H54 (cell line): ENCODE measurements around the gene DPYSL3.

Source experiments
- DNase-seq: peaks from one replicate; pipeline ENCODE4 v3.0.0; 2011; ENCODE audit warnings: low spot score, mixed read lengths; ENCODE audit not compliant: insufficient read length
- FAIRE-seq: peaks from 3 replicates; lab custom pipeline; 2011; peaks lifted over from hg19 to GRCh38; lab: Jason Lieb, UNC
- POLR2A ChIP-seq: IDR thresholded peaks from 2 replicates; pipeline ENCODE4 v1.6.1; 2011; ENCODE audit warnings: low read depth, mild to moderate bottlenecking, low read length

The DPYSL3 gene

GRCh38 chr5:147406636-147407035 is 103.2 kb downstream of the DPYSL3 start:
- no peak for FAIRE-seq
- DNase-seq: no peak

GRCh38 chr5:147404706-147405105 is 105.2 kb downstream of the DPYSL3 start:
- TF ChIP-seq POLR2A: no peak
- no peak for FAIRE-seq
- DNase-seq: no peak

More at GRCh38 chr5:147406636-147407035, 103.2 kb downstream of the DPYSL3 start:
- no peak for TF ChIP-seq POLR2A

- DNase-seq (peak; percentile 76), FAIRE-seq (peak; percentile 79)
- no peak for TF ChIP-seq POLR2A
These were observed 105.9 kb downstream of the DPYSL3 start for GRCh38 chr5:147403651-147404640.

DNA sequence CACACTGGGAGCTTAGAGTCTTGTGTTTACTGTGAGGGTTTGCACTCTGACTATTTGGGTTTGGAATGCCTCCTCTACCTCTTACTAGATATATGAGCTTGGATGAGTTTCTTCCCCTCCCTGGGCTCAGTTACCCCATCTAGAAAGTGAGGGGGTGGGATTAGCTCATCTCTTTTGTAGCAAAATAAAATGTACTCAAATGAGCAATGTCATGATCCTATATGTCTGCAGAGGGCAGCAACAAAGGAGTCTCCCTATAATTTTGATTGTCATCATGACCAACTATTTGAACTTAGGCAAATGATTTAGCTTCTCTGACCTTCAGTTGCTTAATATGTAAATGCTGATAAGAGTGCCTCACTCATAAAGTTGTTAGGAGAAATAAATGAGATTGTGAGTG is 109.0 kb downstream of the DPYSL3 start:
- no peak for DNase-seq
- no peak for FAIRE-seq
- TF ChIP-seq POLR2A: no peak

- TF ChIP-seq POLR2A: no peak
- FAIRE-seq: no peak
These were observed 109.6 kb downstream of the DPYSL3 start for GRCh38 chr5:147400126-147400809.

GRCh38 chr5:147398860-147399259 is 111.0 kb downstream of the DPYSL3 start:
- no peak for FAIRE-seq
- no peak for DNase-seq
- no peak for TF ChIP-seq POLR2A

More at GRCh38 chr5:147400126-147400809, 109.6 kb downstream of the DPYSL3 start:
- DNase-seq: no peak

- no peak for DNase-seq
These were observed 112.3 kb downstream of the DPYSL3 start for GRCh38 chr5:147397616-147398015.

GRCh38 chr5:147396070-147396823 is 113.6 kb downstream of the DPYSL3 start:
- DNase-seq: no peak
- no peak for FAIRE-seq
- TF ChIP-seq POLR2A: no peak

More at GRCh38 chr5:147397616-147398015, 112.3 kb downstream of the DPYSL3 start:
- no peak for TF ChIP-seq POLR2A
- FAIRE-seq: no peak

- TF ChIP-seq POLR2A: no peak
- FAIRE-seq: no peak
- DNase-seq: no peak
These were observed 115.8 kb downstream of the DPYSL3 start for GRCh38 chr5:147393874-147394672.

GRCh38 chr5:147391781-147392180 is 118.1 kb downstream of the DPYSL3 start:
- peak; percentile 54 for DNase-seq
- no peak for TF ChIP-seq POLR2A
- peak; percentile 38 for FAIRE-seq

DNA sequence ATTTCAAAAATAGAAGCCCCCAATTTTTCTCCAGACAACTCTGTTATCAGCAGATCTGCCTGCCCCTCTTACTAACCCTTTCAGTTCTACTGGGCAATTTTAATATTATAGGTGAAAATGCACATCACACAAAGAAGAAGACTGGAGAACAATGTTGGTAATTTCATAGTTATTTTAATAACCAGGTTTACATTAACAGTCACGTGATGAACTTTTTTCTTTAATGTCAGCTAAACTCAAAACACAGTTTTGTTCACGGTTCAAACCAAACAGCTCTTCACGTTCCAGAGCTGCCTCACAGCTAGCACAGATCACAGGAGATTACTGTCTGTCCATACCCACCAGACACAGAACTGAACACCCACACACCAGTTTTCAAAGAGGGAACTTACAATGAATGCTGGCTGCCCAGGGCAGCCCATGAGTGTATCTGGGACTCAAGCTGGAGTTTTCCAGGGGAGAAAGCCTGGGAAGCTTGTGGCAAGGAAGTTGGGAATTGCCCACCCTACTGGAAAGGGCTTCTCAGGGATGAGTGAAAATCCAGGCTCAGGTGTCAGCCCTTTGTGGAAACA is 119.1 kb downstream of the DPYSL3 start:
- DNase-seq: no peak
- FAIRE-seq: no peak
- no peak for TF ChIP-seq POLR2A

DNA sequence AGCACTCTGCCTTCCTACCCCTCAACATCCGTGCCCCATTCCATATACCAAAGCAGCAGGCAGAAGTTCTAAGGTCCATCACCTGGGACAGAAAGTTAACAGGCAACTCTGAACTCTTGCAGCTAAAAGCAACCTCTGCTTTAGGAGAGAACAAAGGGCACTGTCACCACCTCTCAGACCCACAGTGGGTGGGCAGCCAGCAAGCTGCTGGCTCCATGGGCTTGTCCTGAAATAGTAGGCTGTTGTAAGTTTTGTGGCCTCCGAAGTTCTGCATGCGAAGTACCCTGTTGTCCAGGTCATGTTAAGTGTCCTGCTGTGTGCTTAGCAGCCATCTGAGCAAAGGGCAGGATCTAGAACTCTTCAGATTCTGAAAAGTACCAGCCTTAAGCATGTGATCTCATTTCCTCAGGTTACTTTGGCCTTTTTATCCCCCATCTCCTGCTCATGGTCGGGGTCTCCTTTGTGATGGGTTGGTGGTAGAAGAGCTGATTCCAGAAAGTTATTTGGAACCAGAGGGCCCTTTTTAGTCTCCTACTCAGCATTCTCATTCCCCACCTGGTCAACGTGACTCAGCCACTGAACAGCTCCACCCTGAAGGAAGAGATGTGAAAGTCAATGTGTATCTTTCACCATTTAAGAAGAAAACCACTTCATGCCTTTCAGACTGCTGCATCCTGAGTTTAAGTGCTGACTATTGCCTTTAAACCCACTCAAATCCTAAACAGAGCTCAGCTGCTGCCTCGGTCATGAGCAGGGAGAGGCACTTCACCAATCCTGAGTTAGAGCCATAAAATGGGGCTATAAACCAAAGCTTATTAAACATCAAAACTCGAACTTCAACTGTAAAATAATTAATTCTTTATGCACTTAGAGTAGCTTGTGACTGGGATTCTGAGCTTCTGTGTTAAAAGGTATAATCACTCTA is 121.4 kb downstream of the DPYSL3 start:
- DNase-seq: no peak
- FAIRE-seq: no peak
- no peak for TF ChIP-seq POLR2A
